ENCODE measurements around the gene SULT1C2. TPM values are rescaled to one million over a fixed set of nuclear protein-coding genes. Genes with fewer than 3 reads are reported as not detected.

Gene SULT1C2
- total RNA-seq (not detected), polyA plus RNA-seq (not detected), total RNA-seq (not detected)

DNA sequence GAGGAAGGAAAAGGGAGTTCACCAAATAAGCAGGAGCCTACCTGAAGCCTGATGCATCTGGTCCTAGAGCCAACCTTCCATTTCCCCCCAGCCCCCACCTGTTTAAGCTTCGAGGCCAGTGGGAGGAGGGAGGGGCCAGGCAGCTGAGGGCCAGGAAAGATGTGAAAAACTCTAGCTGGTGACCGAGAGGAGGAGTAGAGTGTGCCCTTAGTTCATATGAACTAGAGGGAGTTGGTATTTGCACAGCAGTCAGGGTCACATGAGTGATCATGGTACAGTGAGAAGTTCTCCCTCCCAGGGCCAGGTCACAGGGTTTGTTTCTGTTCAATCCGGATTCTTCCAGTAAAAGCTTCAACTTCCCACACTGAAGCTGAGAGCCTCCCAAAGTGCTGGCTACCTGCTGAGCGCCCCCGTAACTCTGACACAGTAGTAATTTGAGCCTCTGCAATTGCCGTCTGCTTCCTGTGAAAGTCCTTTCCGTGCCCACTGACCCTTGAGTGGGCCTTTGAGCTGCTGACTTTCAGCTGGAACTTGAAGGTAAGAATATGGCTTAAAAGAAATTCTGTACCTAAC is at the start of gene SULT1C2:
Gene SULT1C2 (plus strand): TSS at position 362 of the 573 bp plus-strand sequence. CDS start 4,773 bp downstream, outside the sequence.
- DNase-seq, result no peak
- H3K36me3 Mint-ChIP-seq, result peaks cover 0 to 7% (median 0%) of the 10 kb centered on the region in 5 donors
- peaks cover 0 to 10% (median under 1%) of the 10 kb centered on the region in 11 donors for H3K9me3 Mint-ChIP-seq
- intact Hi-C loops (cut with micrococcal nuclease), result no loop called here
- no peak within 1 kb of the TSS for H3K27ac ChIP-seq (ENCODE audit: low read depth, low read length)
- H3K4me3 Mint-ChIP-seq, result no peak within 1 kb of the TSS
- no peaks in the 10 kb centered on the region for H3K4me1 Mint-ChIP-seq
- no peaks in the 10 kb centered on the region for H3K27me3 ChIP-seq (ENCODE audit: control insufficient read depth in 2 of 2, insufficient read depth in 2 of 2, low read length in 2 of 2)
- no peaks in the 10 kb centered on the region for H3K9me3 ChIP-seq (ENCODE audit: control insufficient read depth in 2 of 3, low read length in 3 of 3)
- no peak within 1 kb of the TSS for H3K27ac Mint-ChIP-seq
- H3K36me3 ChIP-seq (ENCODE audit: control insufficient read depth in 2 of 3, insufficient read depth in 3 of 3, low read length in 3 of 3), result no peaks in the 10 kb centered on the region
- CTCF ChIA-PET, result no interaction called here
- H3K27me3 Mint-ChIP-seq, result peaks cover 0 to 21% (median 20%) of the 10 kb centered on the region in 5 donors
- no peak for ATAC-seq
- no peak within 1 kb of the TSS for H3K4me3 ChIP-seq (ENCODE audit: low read length)
- POLR2A ChIA-PET, result no interaction called here
- no peaks in the 10 kb centered on the region for H3K4me1 ChIP-seq (ENCODE audit: control insufficient read depth in 2 of 2, insufficient read depth in 2 of 2, low read length in 2 of 2)

DNA sequence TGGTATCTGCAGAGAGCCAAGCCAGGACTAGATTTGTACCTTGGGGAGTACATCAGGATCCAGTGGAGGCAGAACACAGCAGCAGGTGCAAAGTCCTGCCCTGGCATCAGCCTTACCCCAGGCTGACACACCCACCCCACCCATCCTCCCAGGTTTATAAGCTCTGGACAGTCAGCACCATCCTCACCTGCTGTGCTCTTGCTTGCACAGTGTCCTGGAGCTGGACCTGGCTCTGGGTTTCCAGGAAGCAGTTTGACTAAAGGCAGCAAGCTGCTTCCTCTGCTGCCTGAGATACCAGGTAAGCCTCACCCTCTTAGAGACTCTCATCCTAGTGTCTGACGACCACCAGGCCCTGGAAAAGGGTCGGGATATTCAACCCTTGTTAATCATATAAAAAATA is 48.9 kb upstream of the SULT1C2 start, which contains the start of gene SULT1C3:
Gene SULT1C3 (plus strand): TSS at position 183 of the 400 bp plus-strand sequence. CDS start 7,227 bp downstream, outside the sequence.
- no peaks in the 10 kb centered on the region for H3K4me1 ChIP-seq (ENCODE audit: control insufficient read depth in 2 of 2, insufficient read depth in 2 of 2, low read length in 2 of 2)
- Mint-ChIP-seq H3K27me3 (peaks cover 0 to 10% (median 3%) of the 10 kb centered on the region in 5 donors), H3K9me3 (peaks cover 0 to 40% (median 12%) of the 10 kb centered on the region in 11 donors), H3K27ac (no peak within 1 kb of the TSS), H3K4me3 (no peak within 1 kb of the TSS), H3K36me3 (no peaks in the 10 kb centered on the region), H3K4me1 (no peaks in the 10 kb centered on the region)
- H3K4me3 ChIP-seq (ENCODE audit: low read length), result no peak within 1 kb of the TSS
- no peaks in the 10 kb centered on the region for H3K27me3 ChIP-seq (ENCODE audit: control insufficient read depth in 2 of 2, insufficient read depth in 2 of 2, low read length in 2 of 2)
- H3K27ac ChIP-seq (ENCODE audit: low read depth, low read length), result no peak within 1 kb of the TSS
- POLR2A ChIA-PET, result no interaction called here
- H3K9me3 ChIP-seq (ENCODE audit: control insufficient read depth in 2 of 3, low read length in 3 of 3), result no peaks in the 10 kb centered on the region
- DNase-seq, result no peak
- intact Hi-C loops (cut with micrococcal nuclease), result no loop called here
- CTCF ChIA-PET, result no interaction called here
- no peak for ATAC-seq
- no peaks in the 10 kb centered on the region for H3K36me3 ChIP-seq (ENCODE audit: control insufficient read depth in 2 of 3, insufficient read depth in 3 of 3, low read length in 3 of 3)

GRCh38 chr2:108240966-108241365 is 47.7 kb upstream of the SULT1C2 start:
- H3K36me3 ChIP-seq (ENCODE audit: control insufficient read depth in 2 of 3, insufficient read depth in 3 of 3, low read length in 3 of 3), result no peaks in the 10 kb centered on the region
- POLR2A ChIA-PET, result no interaction called here
- intact Hi-C loops (cut with micrococcal nuclease), result no loop called here
- peaks cover 0 to 13% (median 5%) of the 10 kb centered on the region in 5 donors for H3K27me3 Mint-ChIP-seq
- H3K27ac Mint-ChIP-seq, result no peak overlapping the region
- CTCF ChIA-PET, result no interaction called here
- DNase-seq, result no peak
- H3K4me1 ChIP-seq (ENCODE audit: control insufficient read depth in 2 of 2, insufficient read depth in 2 of 2, low read length in 2 of 2), result no peaks in the 10 kb centered on the region
- H3K27ac ChIP-seq (ENCODE audit: low read depth, low read length), result no peak overlapping the region
- H3K36me3 Mint-ChIP-seq, result peaks cover 0 to 2% (median 0%) of the 10 kb centered on the region in 5 donors
- no peak overlapping the region for H3K4me3 Mint-ChIP-seq
- peaks cover 0 to 45% (median 12%) of the 10 kb centered on the region in 11 donors for H3K9me3 Mint-ChIP-seq
- no peaks in the 10 kb centered on the region for H3K9me3 ChIP-seq (ENCODE audit: control insufficient read depth in 2 of 3, low read length in 3 of 3)
- H3K4me3 ChIP-seq (ENCODE audit: low read length), result no peak overlapping the region
- no peaks in the 10 kb centered on the region for H3K27me3 ChIP-seq (ENCODE audit: control insufficient read depth in 2 of 2, insufficient read depth in 2 of 2, low read length in 2 of 2)
- no peak for ATAC-seq
- no peaks in the 10 kb centered on the region for H3K4me1 Mint-ChIP-seq

DNA sequence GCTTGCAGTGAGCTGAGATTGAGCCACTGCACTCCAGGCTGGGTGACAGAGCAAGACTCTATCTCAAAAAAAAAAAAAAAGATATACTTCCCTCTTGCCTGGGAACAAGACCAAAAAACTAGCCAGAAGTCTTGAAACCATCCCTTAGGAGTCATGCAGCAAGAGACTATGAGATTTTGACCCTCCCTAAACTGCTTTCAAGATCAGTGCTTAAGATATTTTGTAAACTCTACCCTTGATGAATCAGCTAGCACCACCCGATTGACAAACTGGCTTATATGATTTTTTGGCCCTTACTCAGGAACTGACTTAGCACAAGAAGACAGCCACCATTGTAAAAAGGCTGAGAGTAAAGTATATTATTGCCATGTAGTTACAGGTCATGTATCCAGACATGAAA is 45.1 kb upstream of the SULT1C2 start:
- Mint-ChIP-seq H3K9me3 (peaks cover 0 to 22% (median 2%) of the 10 kb centered on the region in 11 donors), H3K27me3 (peaks cover 0 to 19% (median 11%) of the 10 kb centered on the region in 5 donors), H3K36me3 (peaks cover 0 to 3% (median 0%) of the 10 kb centered on the region in 5 donors), H3K4me3 (no peak overlapping the region), H3K4me1 (no peaks in the 10 kb centered on the region), H3K27ac (no peak overlapping the region)
- Histone ChIP-seq H3K4me1 (ENCODE audit: control insufficient read depth in 2 of 2, insufficient read depth in 2 of 2, low read length in 2 of 2) (no peaks in the 10 kb centered on the region), H3K27ac (ENCODE audit: low read depth, low read length) (no peak overlapping the region), H3K36me3 (ENCODE audit: control insufficient read depth in 2 of 3, insufficient read depth in 3 of 3, low read length in 3 of 3) (no peaks in the 10 kb centered on the region), H3K4me3 (ENCODE audit: low read length) (no peak overlapping the region), H3K9me3 (ENCODE audit: control insufficient read depth in 2 of 3, low read length in 3 of 3) (no peaks in the 10 kb centered on the region), H3K27me3 (ENCODE audit: control insufficient read depth in 2 of 2, insufficient read depth in 2 of 2, low read length in 2 of 2) (no peaks in the 10 kb centered on the region)
- intact Hi-C loops (cut with micrococcal nuclease), result no loop called here
- POLR2A ChIA-PET, result no interaction called here
- no peak for ATAC-seq
- CTCF ChIA-PET, result no interaction called here
- DNase-seq, result no peak

DNA sequence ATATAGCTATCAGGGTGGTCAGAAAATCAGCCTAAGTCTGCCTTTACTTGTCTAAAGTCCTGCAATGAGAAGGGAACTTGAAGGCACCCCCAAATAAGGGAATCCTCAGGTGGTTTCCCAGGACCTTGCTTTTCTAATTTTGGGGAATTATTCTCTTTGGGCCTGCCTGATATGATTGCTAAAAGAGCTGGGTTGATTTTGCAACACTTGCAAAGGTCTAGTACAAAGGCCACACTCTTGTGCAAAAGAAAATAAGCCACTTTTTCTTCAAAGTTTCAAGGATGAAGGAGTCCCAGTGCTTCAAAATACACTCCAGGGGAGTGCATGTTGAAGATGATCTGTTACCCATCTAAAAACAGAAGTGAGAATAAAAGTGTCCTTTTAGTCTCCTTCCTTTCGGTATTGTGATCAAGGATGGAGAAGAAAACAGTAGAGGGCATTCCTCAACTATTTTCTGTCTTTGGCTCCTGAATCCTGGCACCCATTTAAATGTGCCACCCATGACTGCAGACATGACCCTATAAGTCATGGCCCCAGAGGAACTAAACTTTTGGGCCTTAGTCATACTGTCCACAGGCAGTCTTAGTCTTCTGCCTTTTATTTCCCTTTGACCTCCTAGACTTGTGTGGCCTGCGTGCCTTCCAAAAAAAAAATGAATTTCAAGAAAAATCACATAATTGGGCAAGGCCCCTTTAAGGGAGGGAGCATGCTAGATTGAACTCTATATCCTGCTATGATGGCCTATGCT is 43.9 kb upstream of the SULT1C2 start:
- no peaks in the 10 kb centered on the region for H3K4me1 ChIP-seq (ENCODE audit: control insufficient read depth in 2 of 2, insufficient read depth in 2 of 2, low read length in 2 of 2)
- intact Hi-C loops (cut with micrococcal nuclease), result no loop called here
- H3K9me3 Mint-ChIP-seq, result peaks cover 0 to 21% (median 2%) of the 10 kb centered on the region in 11 donors
- POLR2A ChIA-PET, result no interaction called here
- no peaks in the 10 kb centered on the region for H3K36me3 ChIP-seq (ENCODE audit: control insufficient read depth in 2 of 3, insufficient read depth in 3 of 3, low read length in 3 of 3)
- no peak overlapping the region for H3K4me3 ChIP-seq (ENCODE audit: low read length)
- H3K36me3 Mint-ChIP-seq, result peaks cover 0 to 3% (median 0%) of the 10 kb centered on the region in 5 donors
- H3K4me3 Mint-ChIP-seq, result no peak overlapping the region
- no peaks in the 10 kb centered on the region for H3K27me3 ChIP-seq (ENCODE audit: control insufficient read depth in 2 of 2, insufficient read depth in 2 of 2, low read length in 2 of 2)
- CTCF ChIA-PET, result no interaction called here
- H3K27ac Mint-ChIP-seq, result no peak overlapping the region
- no peaks in the 10 kb centered on the region for H3K4me1 Mint-ChIP-seq
- no peak overlapping the region for H3K27ac ChIP-seq (ENCODE audit: low read depth, low read length)
- ATAC-seq (no peak), DNase-seq (no peak)
- peaks cover 0 to 19% (median 14%) of the 10 kb centered on the region in 5 donors for H3K27me3 Mint-ChIP-seq
- H3K9me3 ChIP-seq (ENCODE audit: control insufficient read depth in 2 of 3, low read length in 3 of 3), result no peaks in the 10 kb centered on the region

- peaks cover 0 to 14% (median 9%) of the 10 kb centered on the region in 5 donors for H3K27me3 Mint-ChIP-seq
- Histone ChIP-seq H3K4me3 (ENCODE audit: low read length) (no peak overlapping the region), H3K4me1 (ENCODE audit: control insufficient read depth in 2 of 2, insufficient read depth in 2 of 2, low read length in 2 of 2) (no peaks in the 10 kb centered on the region), H3K27me3 (ENCODE audit: control insufficient read depth in 2 of 2, insufficient read depth in 2 of 2, low read length in 2 of 2) (no peaks in the 10 kb centered on the region), H3K27ac (ENCODE audit: low read depth, low read length) (no peak overlapping the region), H3K36me3 (ENCODE audit: control insufficient read depth in 2 of 3, insufficient read depth in 3 of 3, low read length in 3 of 3) (no peaks in the 10 kb centered on the region), H3K9me3 (ENCODE audit: control insufficient read depth in 2 of 3, low read length in 3 of 3) (no peaks in the 10 kb centered on the region)
- no peak overlapping the region for H3K27ac Mint-ChIP-seq
- no peak for DNase-seq
- CTCF ChIA-PET, result no interaction called here
- H3K4me1 Mint-ChIP-seq, result no peaks in the 10 kb centered on the region
- POLR2A ChIA-PET, result no interaction called here
- H3K4me3 Mint-ChIP-seq, result no peak overlapping the region
- H3K36me3 Mint-ChIP-seq, result no peaks in the 10 kb centered on the region
- no peak for ATAC-seq
- intact Hi-C loops (cut with micrococcal nuclease), result no loop called here
- peaks cover 0 to 2% (median 0%) of the 10 kb centered on the region in 11 donors for H3K9me3 Mint-ChIP-seq
Measured at GRCh38 chr2:108253106-108253505, 35.6 kb upstream of the SULT1C2 start.
